Activated CD8-positive, alpha-beta T cell treated with anti-CD3 and anti-CD28 coated beads for 36 hours (primary cell): Measurements from ENCODE around the gene ETV6. TPM values are rescaled to one million over a fixed set of nuclear protein-coding genes. Genes with fewer than 3 reads are reported as not detected.

ENCODE experiments used
- ATAC-seq: fragments of 200-7000 bp; cut with Tn5 transposase; one replicate; pipeline ENCODE4 v1.10.0; 2021; ENCODE audit warnings: mild to moderate bottlenecking, moderate library complexity
- CTCF ChIA-PET: fragments of 350-600 bp; sonication (Branson Sonifier 250); formaldehyde crosslinking; loops from one replicate; lab custom pipeline; 2021; ENCODE audit warnings: antibody characterized with exemption; lab: Charles Lee
- POLR2A ChIA-PET: fragments of 350-600 bp; sonication (Branson Sonifier 250); formaldehyde crosslinking; loops from one replicate; lab custom pipeline; 2021; ENCODE audit warnings: antibody characterized with exemption; lab: Charles Lee
- DNase-seq: peaks from one replicate; pipeline ENCODE4 v3.0.0-alpha.2; 2020
- H3K27ac Mint-ChIP-seq: one replicate; pipeline ENCODE4 v1.8.0; 2021; ENCODE audit warnings: mild to moderate bottlenecking, mixed read lengths
- H3K27me3 Mint-ChIP-seq: one replicate; pipeline ENCODE4 v1.8.0; 2021; ENCODE audit warnings: mixed read lengths
- H3K36me3 Mint-ChIP-seq: one replicate; pipeline ENCODE4 v1.8.0; 2021; ENCODE audit warnings: low read depth, mixed read lengths
- H3K4me1 Mint-ChIP-seq: one replicate; pipeline ENCODE4 v1.8.0; 2021; ENCODE audit warnings: low read depth, mixed read lengths
- H3K4me3 Mint-ChIP-seq: one replicate; pipeline ENCODE4 v1.8.0; 2021; ENCODE audit warnings: mild to moderate bottlenecking, moderate library complexity, mixed read lengths
- H3K9me3 Mint-ChIP-seq: one replicate; pipeline ENCODE4 v1.8.0; 2021; ENCODE audit warnings: mixed read lengths
- CTCF ChIP-seq: fragments of 200-600 bp; IDR thresholded peaks from one replicate; pipeline ENCODE4 v1.8.0; 2022; ENCODE audit warnings: antibody characterized with exemption, mild to moderate bottlenecking
- intact Hi-C: fragments of 100-400 bp; cut with micrococcal nuclease; formaldehyde crosslinking; loops from one replicate; pipeline ENCODE4 v1.10.0; 2022
- total RNA-seq, 2 experiments: library from RNA; stranded (reverse); gene quantifications; one replicate each; pipeline ENCODE4 v1.2.3, GENCODE V29; 2021

The ETV6 gene
- total RNA-seq, 2 experiments from 2014 or later: 20.5 to 22.7 TPM

GRCh38 chr12:11798006-11798708 is 148.7 kb downstream of the ETV6 start:
- no peaks in the 10 kb centered on the region for H3K27me3 Mint-ChIP-seq
- DNase-seq: no peak
- H3K9me3 Mint-ChIP-seq: no peaks in the 10 kb centered on the region
- peaks cover 7% of the 10 kb centered on the region for H3K36me3 Mint-ChIP-seq
- CTCF ChIA-PET: no interaction called here
- intact Hi-C loops: no loop called here
- POLR2A ChIA-PET: no interaction called here
- no peak for TF ChIP-seq CTCF
- no peak overlapping the region for H3K27ac Mint-ChIP-seq
- peaks cover 23% of the 10 kb centered on the region for H3K4me1 Mint-ChIP-seq
- H3K4me3 Mint-ChIP-seq: no peak overlapping the region
- no peak for ATAC-seq

GRCh38 chr12:11798856-11799501 is 149.5 kb downstream of the ETV6 start:
- H3K4me1 Mint-ChIP-seq: peaks cover 23% of the 10 kb centered on the region
- no peak for ATAC-seq

GRCh38 chr12:11799502-11799873 is 150.0 kb downstream of the ETV6 start:
- no peak for ATAC-seq
- Mint-ChIP-seq H3K27ac (no peak overlapping the region), H3K4me3 (no peak overlapping the region), H3K4me1 (peaks cover 26% of the 10 kb centered on the region), H3K9me3 (no peaks in the 10 kb centered on the region), H3K36me3 (peaks cover 7% of the 10 kb centered on the region), H3K27me3 (no peaks in the 10 kb centered on the region)
- no peak for TF ChIP-seq CTCF
- ChIA-PET CTCF (interaction anchor here (1.8 kb wide), 1 partner anchor 13 kb away, joined by 5 read pairs; no protein-coding TSS in a partner anchor), POLR2A (no interaction called here)
- DNase-seq: no peak
- intact Hi-C loops: no loop called here

More at GRCh38 chr12:11798856-11799501, 149.5 kb downstream of the ETV6 start:
- no peaks in the 10 kb centered on the region for H3K27me3 Mint-ChIP-seq
- TF ChIP-seq CTCF: no peak
- peaks cover 7% of the 10 kb centered on the region for H3K36me3 Mint-ChIP-seq
- intact Hi-C loops: no loop called here
- H3K4me3 Mint-ChIP-seq: no peak overlapping the region
- peak overlapping the region; percentile 12 for H3K27ac Mint-ChIP-seq
- no peaks in the 10 kb centered on the region for H3K9me3 Mint-ChIP-seq
- DNase-seq: no peak
- CTCF ChIA-PET: no interaction called here
- POLR2A ChIA-PET: no interaction called here

GRCh38 chr12:11801643-11802042 is 152.2 kb downstream of the ETV6 start:
- no peak for ATAC-seq
- Mint-ChIP-seq H3K4me1 (peaks cover 30% of the 10 kb centered on the region), H3K27ac (no peak overlapping the region)

More at GRCh38 chr12:11801643-11802042, 152.2 kb downstream of the ETV6 start:
- POLR2A ChIA-PET: interaction anchor here (1.3 kb wide), 1 partner anchor 8 kb away, joined by 3 read pairs; no protein-coding TSS in a partner anchor
- TF ChIP-seq CTCF: no peak
- Mint-ChIP-seq H3K27me3 (no peaks in the 10 kb centered on the region), H3K4me3 (no peak overlapping the region), H3K9me3 (no peaks in the 10 kb centered on the region), H3K36me3 (peaks cover 10% of the 10 kb centered on the region)
- DNase-seq: no peak
- CTCF ChIA-PET: interaction anchor here (1.8 kb wide), 1 partner anchor 11 kb away, joined by 5 read pairs; no protein-coding TSS in a partner anchor
- intact Hi-C loops: no loop called here
